ENCODE measurements around the gene SINHCAF.
A peak's percentile ranks its signal among the peaks of the same experiment; 100 is the strongest.
"Not testable (repeated sequence)": the region's sequence is repeated elsewhere in the genome, so short reads cannot be mapped to it uniquely, and the experiment has no call there.

The SINHCAF gene, protein sequence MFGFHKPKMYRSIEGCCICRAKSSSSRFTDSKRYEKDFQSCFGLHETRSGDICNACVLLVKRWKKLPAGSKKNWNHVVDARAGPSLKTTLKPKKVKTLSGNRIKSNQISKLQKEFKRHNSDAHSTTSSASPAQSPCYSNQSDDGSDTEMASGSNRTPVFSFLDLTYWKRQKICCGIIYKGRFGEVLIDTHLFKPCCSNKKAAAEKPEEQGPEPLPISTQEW

DNA sequence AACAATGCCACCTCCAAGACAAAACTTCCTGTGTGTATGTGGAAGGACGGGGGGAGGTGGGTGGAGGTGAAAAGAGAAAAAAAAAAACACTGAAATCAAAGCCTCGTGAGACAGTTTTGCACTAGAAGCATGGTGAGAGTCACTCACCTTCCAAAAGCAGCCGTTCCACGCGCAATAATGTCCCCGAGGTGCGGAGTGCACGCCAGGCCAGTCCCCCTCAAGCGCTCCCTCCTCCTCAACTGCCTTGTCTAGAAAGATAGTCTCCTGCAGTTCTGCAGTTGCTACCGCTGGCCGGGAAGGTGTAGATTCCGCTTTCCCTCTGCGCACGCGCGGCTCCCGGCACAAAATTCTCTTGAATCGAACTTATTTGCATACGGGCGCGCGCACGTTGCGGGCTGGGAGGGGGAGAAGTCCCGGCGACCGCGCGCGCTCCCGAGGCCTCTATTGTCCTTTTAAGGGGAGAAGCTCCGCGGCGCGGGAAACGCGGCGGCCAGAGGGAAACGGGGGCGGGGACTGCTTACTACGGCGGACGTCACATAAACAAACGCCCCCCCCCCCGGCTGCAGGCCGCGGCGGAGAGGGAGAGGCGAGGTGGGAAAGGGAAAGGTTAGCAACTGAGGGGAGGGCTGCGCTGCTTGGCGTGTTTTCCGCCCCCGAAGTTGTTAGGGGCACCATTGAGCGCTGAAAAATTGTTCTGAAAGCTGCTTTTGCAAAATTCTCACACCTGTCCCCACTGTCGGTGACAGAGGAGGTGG lies at the start of gene SINHCAF:
SINHCAF (minus strand) TSS at position 274 of the 755 bp plus-strand sequence. CDS start 27,946 bp downstream, outside the sequence.
- peak; percentile 97 to 98 for DNase-seq (ENCODE audit: low read depth in 2 of 2)

- DNase-seq (ENCODE audit: low read depth in 2 of 2): not testable (repeated sequence)
Observed at GRCh38 chr12:31375422-31375821, 49.5 kb upstream of the SINHCAF start.

GRCh38 chr12:31371256-31371620 lies 45.3 kb upstream of the SINHCAF start:
- no peak for DNase-seq (ENCODE audit: low read depth in 2 of 2)

- no peak for DNase-seq (ENCODE audit: low read depth in 2 of 2)
Observed at GRCh38 chr12:31370531-31371255, 44.7 kb upstream of the SINHCAF start.

DNA sequence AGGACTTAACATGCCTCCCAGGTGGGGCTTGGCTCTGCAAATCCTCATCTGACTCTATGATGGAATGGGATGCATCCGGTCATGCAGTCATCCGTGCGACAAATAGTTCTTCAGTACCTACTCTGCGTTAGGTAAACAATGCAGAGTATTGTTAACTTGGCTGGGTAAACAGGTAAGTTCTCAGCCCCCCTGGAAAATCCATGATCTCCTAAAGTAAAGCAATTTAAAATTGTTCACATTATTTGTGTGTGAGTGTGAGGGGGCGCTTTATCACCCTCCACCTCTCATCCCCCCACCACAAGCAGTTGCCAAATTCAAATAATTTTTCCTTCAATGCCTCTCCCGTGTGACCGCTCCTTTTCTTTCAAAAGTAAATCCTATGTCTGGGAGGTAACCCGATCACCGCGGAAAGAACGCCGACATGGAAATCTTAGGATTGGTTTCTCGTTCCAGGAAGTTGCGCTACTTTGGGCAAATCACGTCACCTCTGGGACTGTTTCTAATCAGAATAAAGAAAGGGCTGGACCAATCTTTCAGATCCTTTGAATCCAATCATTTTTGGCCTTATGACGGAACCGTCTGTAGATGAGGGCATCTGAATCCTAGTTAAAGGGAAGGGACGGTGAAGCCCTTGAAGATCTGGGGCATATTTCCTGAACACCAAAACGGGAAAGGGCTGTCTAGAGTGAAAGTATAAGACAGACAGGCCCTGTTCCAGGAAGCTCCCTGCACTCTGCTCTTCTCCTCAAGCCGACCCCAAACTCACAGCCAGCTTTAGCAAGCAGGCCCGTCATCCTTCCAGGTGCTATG lies 44.0 kb upstream of the SINHCAF start:
- no peak for DNase-seq (ENCODE audit: low read depth in 2 of 2)

- DNase-seq (ENCODE audit: low read depth in 2 of 2): no peak
Observed at GRCh38 chr12:31368666-31369361, 42.9 kb upstream of the SINHCAF start.

DNA sequence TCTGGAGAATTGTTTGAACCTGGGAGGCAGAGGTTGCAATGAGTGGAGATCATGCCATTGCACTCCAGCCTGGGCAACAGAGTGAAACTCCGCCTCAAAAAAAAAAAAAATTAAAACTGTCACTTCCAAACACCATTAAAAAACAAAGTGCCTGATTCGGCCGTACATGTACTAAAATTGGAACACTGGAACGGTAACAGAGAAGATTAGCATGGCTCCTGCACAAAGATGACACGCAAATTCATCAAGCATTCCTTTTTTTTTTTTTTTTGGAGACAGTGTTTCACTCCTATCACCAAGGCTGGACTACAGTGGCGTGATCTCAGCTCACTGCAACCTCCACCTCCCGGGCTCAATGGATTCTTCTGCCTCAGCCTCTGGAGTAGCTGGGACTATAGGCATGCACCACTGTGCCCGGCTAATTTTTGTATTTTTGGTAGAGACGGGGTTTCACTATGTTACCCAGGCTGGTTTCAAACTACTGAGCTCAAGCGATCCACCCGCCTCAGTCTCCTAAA lies 40.2 kb upstream of the SINHCAF start:
- no peak for DNase-seq (ENCODE audit: low read depth in 2 of 2)

DNA sequence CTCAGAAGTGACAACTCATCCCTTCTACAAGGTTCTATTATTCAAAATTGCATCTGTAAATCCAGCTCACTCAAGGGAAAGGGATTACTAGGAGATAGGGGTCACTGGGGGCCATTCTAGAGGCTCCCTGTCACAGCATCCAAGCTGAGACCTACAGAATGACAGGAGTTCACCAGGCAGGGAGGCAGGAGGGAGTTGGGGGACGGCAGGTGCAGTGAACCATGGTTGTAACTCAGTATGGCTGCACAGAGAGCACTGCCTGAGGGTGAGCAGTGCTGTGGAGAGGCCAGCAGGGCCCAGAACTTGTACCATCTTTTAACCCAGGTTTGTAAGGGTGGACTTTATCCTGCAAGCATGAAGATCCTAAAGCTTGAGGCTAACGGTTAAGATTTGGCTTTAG lies 37.9 kb upstream of the SINHCAF start:
- DNase-seq (ENCODE audit: low read depth in 2 of 2): no peak

DNA sequence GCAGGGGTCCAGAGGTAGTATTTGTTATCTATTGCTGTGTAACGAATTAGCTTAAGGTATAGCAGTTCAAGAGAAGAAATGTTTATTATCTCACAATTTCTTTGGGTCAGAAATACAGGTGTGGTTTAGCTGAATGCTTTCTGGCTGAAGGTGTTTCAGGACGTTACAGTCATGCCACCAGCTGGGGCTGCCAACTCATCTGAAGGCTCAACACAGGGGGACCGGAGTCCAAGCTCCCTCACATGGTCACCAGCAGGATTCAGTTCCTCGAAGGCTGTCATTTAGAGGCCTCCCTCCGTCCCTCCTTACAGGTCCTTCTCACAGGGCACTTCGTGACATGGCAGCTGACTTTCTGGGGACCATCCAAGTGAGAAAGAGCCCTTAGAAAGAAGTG lies 37.5 kb upstream of the SINHCAF start:
- no peak for DNase-seq (ENCODE audit: low read depth in 2 of 2)

DNA sequence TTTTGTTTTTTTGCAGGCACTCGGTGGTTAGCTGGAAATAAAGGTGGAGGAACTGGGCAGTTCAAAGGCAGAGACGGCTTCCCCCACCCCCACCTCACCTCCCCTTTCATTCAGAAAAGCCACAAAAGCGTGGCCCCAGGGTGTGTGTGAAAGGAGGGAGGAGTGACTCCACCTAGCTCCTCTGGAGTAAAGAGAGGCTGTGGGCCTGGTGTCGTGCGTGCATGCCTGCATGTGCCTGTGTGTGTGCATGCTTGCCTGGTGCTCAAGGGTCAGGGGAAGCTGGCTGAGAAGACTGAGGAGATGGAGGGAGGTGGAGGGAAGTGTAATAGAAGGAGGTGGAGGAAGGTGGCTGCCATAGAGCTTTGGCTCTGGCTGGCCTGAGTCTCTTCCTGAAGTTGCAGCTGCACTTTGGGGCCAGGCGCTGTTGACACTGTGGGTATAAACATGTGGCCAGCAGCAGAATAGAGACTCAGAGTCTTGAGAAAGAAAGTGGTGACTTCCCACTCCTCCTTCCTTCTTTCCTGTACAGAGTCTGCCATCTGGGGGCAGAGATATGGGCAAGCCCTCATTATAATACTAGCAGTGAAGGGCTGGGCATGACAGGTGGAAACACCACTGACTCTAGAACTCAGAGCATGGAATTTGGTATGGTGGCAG lies 36.9 kb upstream of the SINHCAF start:
- no peak for DNase-seq (ENCODE audit: low read depth in 2 of 2)

DNA sequence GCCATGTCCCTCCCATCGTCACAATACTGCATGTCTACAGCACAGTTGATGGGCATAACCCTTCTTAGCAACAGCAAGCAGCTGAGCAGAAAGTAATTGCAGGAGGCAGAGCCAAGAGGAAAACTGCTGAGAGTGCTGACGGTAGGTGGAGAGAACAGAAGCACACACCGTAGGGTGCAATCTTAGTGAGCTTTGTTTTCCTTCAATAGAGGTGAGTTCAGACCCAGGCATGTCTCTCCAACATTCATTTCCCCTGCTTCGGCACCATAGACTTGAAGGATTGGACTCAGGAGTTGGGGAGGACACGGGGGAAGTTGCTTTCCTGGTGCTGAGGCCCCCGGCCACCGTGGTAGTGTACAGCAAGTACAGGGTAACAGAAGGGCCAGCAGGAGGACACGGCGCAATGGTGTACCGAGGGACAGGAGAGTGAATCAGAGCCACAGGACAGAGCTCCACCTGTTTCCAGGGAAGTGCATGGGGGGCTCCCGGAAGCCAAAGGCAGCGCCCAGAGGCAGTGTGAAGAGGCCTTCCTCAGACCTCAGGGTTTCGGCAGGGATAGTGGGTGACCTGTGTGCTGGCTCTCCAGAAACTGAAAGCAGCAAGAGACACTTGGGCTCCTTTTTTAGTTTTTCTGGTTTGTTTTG lies 36.3 kb upstream of the SINHCAF start:
- no peak for DNase-seq (ENCODE audit: low read depth in 2 of 2)

- no peak for DNase-seq (ENCODE audit: low read depth in 2 of 2)
Observed at GRCh38 chr12:31361730-31362114, 35.8 kb upstream of the SINHCAF start.

- DNase-seq (ENCODE audit: low read depth in 2 of 2): no peak
Observed at GRCh38 chr12:31355747-31356107, 29.8 kb upstream of the SINHCAF start.

DNA sequence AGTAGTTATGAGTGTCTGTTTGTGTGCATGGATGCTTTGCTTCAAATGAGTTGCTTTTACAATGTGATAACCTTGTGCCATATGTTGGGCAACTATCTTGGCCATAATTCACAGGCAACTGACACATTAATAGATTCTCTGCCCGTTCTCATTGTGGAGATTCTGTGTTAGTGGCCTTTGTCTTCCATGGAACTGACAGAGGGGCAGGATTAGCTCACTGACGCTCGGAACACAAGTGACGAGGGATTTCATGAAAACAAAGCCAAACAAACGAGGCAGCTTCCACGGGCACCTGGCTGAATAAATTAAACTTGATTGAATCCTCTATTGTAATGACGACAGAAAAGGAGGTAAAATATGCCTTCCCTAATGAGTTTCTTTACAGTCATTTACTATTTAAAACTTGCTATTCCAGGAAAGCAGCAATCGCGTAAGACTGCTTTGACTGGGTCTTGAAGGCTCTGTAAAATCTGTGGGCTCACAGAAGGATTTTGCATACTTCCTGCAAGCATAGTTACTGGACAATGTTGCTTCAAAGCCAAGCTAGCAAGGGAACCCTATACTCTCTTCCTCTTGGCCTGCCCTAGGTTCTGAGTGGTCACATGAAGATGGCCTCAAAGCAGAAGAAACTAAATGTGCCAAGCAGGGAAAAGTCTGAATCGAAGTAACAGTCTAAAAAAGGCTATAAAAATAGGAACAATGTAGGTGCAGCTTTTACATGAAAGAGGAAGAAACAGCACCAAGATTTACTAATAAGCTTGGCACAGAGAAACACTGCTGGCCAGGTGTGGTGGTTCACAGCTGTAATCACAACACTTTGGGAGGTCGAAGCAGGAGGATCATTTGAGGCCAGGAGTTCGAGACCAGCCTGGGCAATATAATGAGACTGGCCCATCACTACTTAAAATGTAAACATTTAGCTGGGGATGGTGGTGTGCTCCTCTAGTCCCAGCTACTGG lies 28.1 kb upstream of the SINHCAF start:
- no peak for DNase-seq (ENCODE audit: low read depth in 2 of 2)

DNA sequence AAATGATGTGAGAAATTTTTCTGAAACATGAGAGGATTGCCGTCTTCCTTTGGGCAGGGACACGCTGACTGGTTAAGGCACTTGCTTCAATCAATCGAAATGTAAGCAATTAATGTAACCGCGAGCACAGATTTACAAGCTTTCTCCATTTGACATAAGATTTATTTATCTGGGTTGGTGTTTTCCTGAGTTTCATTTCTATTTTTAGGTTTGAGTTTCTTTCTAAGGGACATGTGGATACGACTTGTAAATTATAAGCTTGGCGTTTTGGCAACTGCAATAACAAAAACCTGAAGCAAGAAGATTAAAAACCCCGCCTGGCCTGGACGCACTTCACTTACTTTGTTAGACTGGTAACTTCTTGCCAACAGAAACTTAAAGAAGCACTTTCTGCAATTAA lies 20.3 kb upstream of the SINHCAF start:
- no peak for DNase-seq (ENCODE audit: low read depth in 2 of 2)

GRCh38 chr12:31343139-31343538 lies 17.2 kb upstream of the SINHCAF start:
- no peak for DNase-seq (ENCODE audit: low read depth in 2 of 2)

GRCh38 chr12:31342286-31342685 lies 16.3 kb upstream of the SINHCAF start:
- DNase-seq (ENCODE audit: low read depth in 2 of 2): no peak

DNA sequence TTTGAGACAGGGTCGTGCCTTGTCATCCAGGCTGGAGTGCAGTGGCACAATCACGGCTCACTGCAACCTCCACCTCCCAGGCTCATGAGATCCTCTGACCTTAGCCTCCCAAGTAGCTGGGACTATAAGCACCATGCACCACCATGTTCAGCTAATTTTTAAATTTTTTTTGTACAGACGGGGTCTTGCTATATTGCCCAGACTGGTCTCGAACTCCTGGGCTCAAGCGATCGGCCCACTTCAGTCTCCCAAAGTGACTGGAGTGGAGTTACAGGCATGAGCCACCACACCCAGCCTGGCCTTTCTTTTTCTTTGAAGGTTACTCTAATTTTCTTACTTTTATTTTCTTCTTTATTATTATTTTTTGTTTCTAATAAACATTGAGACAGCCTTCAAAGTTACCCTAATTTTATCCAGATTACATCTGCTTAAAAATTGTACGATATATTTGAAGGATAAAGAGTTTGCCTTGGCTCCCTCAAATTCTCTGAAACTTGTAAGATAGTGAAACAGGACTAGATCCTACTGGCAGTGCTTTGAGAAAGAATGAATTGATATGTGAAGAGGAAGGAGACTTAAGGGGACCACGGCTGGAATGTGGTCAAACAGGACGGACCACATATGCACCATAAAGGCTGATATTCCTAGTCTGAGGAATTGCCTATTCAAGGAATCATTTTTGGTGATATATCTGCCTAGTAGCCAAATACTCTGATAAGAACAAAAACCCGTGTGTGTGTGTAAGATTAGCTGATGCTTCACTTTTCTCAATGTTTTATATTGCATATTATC lies 14.1 kb upstream of the SINHCAF start:
- DNase-seq (ENCODE audit: low read depth in 2 of 2): no peak

All from stimulated activated CD8-positive, alpha-beta memory T cell treated with anti-CD3 and anti-CD28 coated beads, Interleukin-7, amount 100 ng/mL, for 1 hour (primary cell).